ENCODE measurements around the gene UBR2.

Gene UBR2

GRCh38 chr6:42735976-42736375, 172.1 kb downstream of the UBR2 start:
- H3K79me2 ChIP-seq (ENCODE audit: insufficient read depth, low read length), result no peaks in the 10 kb centered on the region

DNA sequence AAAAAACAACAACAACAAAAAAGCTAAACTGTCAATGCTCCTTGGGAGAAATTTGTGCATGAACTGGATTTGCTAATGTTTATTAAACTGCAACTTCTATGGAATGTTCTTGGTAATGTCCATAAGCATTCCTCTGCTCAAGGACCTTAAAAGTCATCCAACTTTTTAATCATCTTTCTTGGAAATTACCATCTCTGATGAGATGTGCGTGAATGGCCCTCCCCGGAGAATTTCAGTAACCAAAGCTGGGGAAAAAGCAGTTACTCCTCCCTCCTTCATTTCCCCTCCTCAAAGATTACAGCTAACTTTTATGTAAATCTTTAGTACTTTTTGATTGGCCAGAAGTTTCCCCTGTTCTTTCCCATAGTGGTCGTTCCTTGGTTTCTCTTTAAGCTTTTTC, 176.9 kb downstream of the UBR2 start:
- H3K9me3 ChIP-seq (ENCODE audit: insufficient read depth, low read depth, low read length), result no peaks in the 10 kb centered on the region
- peaks cover 21% of the 10 kb centered on the region for H4K20me1 ChIP-seq (ENCODE audit: insufficient read depth, low read length, poor library complexity, severe bottlenecking)
- H3K9ac ChIP-seq (ENCODE audit: low read depth, low read length, poor library complexity, severe bottlenecking), result no peak overlapping the region
- H2AFZ ChIP-seq (ENCODE audit: low read length), result no peak overlapping the region
- H3K4me1 ChIP-seq (ENCODE audit: insufficient read depth, low read length, poor library complexity, severe bottlenecking), result peaks cover 27% of the 10 kb centered on the region
- TF ChIP-seq, protein P1, sequence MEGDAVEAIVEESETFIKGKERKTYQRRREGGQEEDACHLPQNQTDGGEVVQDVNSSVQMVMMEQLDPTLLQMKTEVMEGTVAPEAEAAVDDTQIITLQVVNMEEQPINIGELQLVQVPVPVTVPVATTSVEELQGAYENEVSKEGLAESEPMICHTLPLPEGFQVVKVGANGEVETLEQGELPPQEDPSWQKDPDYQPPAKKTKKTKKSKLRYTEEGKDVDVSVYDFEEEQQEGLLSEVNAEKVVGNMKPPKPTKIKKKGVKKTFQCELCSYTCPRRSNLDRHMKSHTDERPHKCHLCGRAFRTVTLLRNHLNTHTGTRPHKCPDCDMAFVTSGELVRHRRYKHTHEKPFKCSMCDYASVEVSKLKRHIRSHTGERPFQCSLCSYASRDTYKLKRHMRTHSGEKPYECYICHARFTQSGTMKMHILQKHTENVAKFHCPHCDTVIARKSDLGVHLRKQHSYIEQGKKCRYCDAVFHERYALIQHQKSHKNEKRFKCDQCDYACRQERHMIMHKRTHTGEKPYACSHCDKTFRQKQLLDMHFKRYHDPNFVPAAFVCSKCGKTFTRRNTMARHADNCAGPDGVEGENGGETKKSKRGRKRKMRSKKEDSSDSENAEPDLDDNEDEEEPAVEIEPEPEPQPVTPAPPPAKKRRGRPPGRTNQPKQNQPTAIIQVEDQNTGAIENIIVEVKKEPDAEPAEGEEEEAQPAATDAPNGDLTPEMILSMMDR (conservative IDR thresholded peaks at IDR 0.05; ENCODE audit: low read length), result no peak
- no peak for TF ChIP-seq EZH2phosphoT487 (IDR thresholded peaks at IDR 0.05; ENCODE audit: borderline replicate concordance)
- H3F3A ChIP-seq (ENCODE audit: low read depth), result no peaks in the 10 kb centered on the region; the same call in 1 of the 2 replicates
- no peaks in the 10 kb centered on the region for H3K9me2 ChIP-seq (replicated peaks; ENCODE audit: low read depth, low read length)
- no peaks in the 10 kb centered on the region for H3K27me3 ChIP-seq (ENCODE audit: insufficient read depth, low read length, poor library complexity, severe bottlenecking)
- H3K4me2 ChIP-seq (ENCODE audit: low read depth, low read length, poor library complexity, severe bottlenecking), result no peak overlapping the region
- H3K36me3 ChIP-seq (ENCODE audit: insufficient read depth, low read length), result no peaks in the 10 kb centered on the region
- H3K79me2 ChIP-seq (ENCODE audit: insufficient read depth, low read length), result peaks cover 26% of the 10 kb centered on the region
- no peak overlapping the region for H3K4me3 ChIP-seq (ENCODE audit: low read length, poor library complexity, severe bottlenecking)

More at GRCh38 chr6:42735976-42736375, 172.1 kb downstream of the UBR2 start:
- no peak overlapping the region for H3K4me2 ChIP-seq (ENCODE audit: low read depth, low read length, poor library complexity, severe bottlenecking)
- H3K36me3 ChIP-seq (ENCODE audit: insufficient read depth, low read length), result no peaks in the 10 kb centered on the region
- no peak overlapping the region for H3K4me3 ChIP-seq (ENCODE audit: low read length, poor library complexity, severe bottlenecking)
- no peaks in the 10 kb centered on the region for H3F3A ChIP-seq (ENCODE audit: low read depth)
- no peaks in the 10 kb centered on the region for H3K9me3 ChIP-seq (ENCODE audit: insufficient read depth, low read depth, low read length)
- H3K4me1 ChIP-seq (ENCODE audit: insufficient read depth, low read length, poor library complexity, severe bottlenecking), result no peaks in the 10 kb centered on the region
- H2AFZ ChIP-seq (ENCODE audit: low read length), result no peak overlapping the region
- H3K9ac ChIP-seq (ENCODE audit: low read depth, low read length, poor library complexity, severe bottlenecking), result no peak overlapping the region
- H3K27me3 ChIP-seq (ENCODE audit: insufficient read depth, low read length, poor library complexity, severe bottlenecking), result no peaks in the 10 kb centered on the region
- no peaks in the 10 kb centered on the region for H3K9me2 ChIP-seq (replicated peaks; ENCODE audit: low read depth, low read length)
- H4K20me1 ChIP-seq (ENCODE audit: insufficient read depth, low read length, poor library complexity, severe bottlenecking), result no peaks in the 10 kb centered on the region
- TF ChIP-seq, protein P1 (conservative IDR thresholded peaks at IDR 0.05; ENCODE audit: low read length), result no peak
- TF ChIP-seq EZH2phosphoT487 (IDR thresholded peaks at IDR 0.05; ENCODE audit: borderline replicate concordance), result no peak

DNA sequence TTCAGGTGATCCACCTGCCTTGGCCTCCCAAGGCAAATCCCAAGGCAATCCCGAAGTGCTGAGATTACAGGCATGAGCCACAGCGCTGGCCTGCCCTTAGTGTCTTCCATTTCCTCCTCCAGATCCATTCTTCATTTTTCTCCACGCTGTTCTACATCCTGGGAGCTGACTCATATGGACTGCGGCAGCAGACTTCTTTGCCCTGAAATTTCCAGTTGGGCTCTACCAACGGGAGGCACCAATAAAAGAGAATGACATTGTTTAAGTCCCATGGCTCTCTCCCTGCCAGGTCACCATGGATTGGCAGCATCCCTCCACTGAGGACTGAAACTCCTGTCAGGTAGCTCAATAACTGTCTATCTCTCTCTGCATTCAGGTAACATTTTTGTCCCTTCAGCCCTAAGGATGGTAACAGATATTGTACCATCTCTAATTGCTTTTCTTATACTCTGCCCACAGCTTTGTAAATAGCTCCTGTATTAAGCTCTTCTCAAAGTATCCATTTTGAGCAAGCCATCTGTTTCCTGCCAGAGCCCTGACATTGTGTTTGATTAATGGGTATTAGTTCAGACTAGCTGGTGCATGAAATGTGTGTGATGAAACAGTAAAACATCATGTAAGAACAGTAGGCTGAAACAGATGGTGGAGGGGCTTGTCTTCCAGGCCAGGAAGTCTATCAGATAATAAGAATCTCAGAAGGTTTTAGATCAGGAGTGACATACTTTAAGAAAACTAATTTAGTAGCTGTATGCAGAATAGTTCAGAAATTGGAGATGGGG, 178.5 kb downstream of the UBR2 start:
- Histone ChIP-seq H3K9me2 (replicated peaks; ENCODE audit: low read depth, low read length) (no peaks in the 10 kb centered on the region), H4K20me1 (ENCODE audit: insufficient read depth, low read length, poor library complexity, severe bottlenecking) (peaks cover 22% of the 10 kb centered on the region), H3K4me1 (ENCODE audit: insufficient read depth, low read length, poor library complexity, severe bottlenecking) (peaks cover 27% of the 10 kb centered on the region), H2AFZ (ENCODE audit: low read length) (no peak overlapping the region), H3K9me3 (ENCODE audit: insufficient read depth, low read depth, low read length) (no peaks in the 10 kb centered on the region), H3K9ac (ENCODE audit: low read depth, low read length, poor library complexity, severe bottlenecking) (peak overlapping the region; percentile 4), H3K4me3 (ENCODE audit: low read length, poor library complexity, severe bottlenecking) (peak overlapping the region; percentile 2), H3K36me3 (ENCODE audit: insufficient read depth, low read length) (no peaks in the 10 kb centered on the region), H3K4me2 (ENCODE audit: low read depth, low read length, poor library complexity, severe bottlenecking) (peak overlapping the region; percentile 99), H3F3A (ENCODE audit: low read depth) (peaks cover 8% of the 10 kb centered on the region; the same call in 1 of the 2 replicates), H3K27me3 (ENCODE audit: insufficient read depth, low read length, poor library complexity, severe bottlenecking) (no peaks in the 10 kb centered on the region), H3K79me2 (ENCODE audit: insufficient read depth, low read length) (peaks cover 27% of the 10 kb centered on the region)
- TF ChIP-seq, protein P1 (conservative IDR thresholded peaks at IDR 0.05; ENCODE audit: low read length), result no peak
- no peak for TF ChIP-seq EZH2phosphoT487 (IDR thresholded peaks at IDR 0.05; ENCODE audit: borderline replicate concordance)

Measured in Loucy (cell line).